HepG2 (cell line): ENCODE results near the gene COQ7. TPM values are rescaled to one million over a fixed set of nuclear protein-coding genes. Genes with fewer than 3 reads are reported as not detected.
A peak's percentile ranks its signal among the peaks of the same experiment; 100 is the strongest.

Experiments
- AGO2 ChIP-seq: fragments of 200-400 bp; formaldehyde crosslinking; optimal IDR thresholded peaks from 2 replicates; pipeline ENCODE3; 2017; ENCODE audit warnings: mild to moderate bottlenecking, low read depth, low read length, moderate library complexity
- ATF7 ChIP-seq, 2 experiments: fragments of 450-650 bp in 1 of 2; sonication (generic) in 1 of 2; formaldehyde crosslinking in 1 of 2; IDR thresholded peaks; 2 replicates each; pipeline versions ENCODE4 v1.4.0 to v1.6.1; 2016 to 2020; ENCODE audit warnings: antibody characterized with exemption in 1 of 2, mild to moderate bottlenecking in 1 of 2, missing genetic modification reagents in 1 of 2
- BORCS8-MEF2B ChIP-seq: sonication (generic); formaldehyde crosslinking; IDR thresholded peaks from 2 replicates; pipeline ENCODE4 v1.8.0; 2022; ENCODE audit warnings: mild to moderate bottlenecking, missing genetic modification reagents
- BRCA1 ChIP-seq: sonication (generic); formaldehyde crosslinking; IDR thresholded peaks from 2 replicates; pipeline ENCODE4 v1.4.0; 2020; ENCODE audit warnings: missing genetic modification reagents
- FOXA3 ChIP-seq: IDR thresholded peaks from 2 replicates; pipeline ENCODE4 v1.6.1; 2016; ENCODE audit warnings: missing genetic modification reagents, missing compliant biosample characterization
- GATAD1 ChIP-seq: IDR thresholded peaks from 2 replicates; pipeline ENCODE4 v1.6.1; 2016; ENCODE audit warnings: missing genetic modification reagents, missing compliant biosample characterization
- GMEB1 ChIP-seq: sonication (generic); formaldehyde crosslinking; IDR thresholded peaks from 2 replicates; pipeline ENCODE4 v1.5.1; 2020; ENCODE audit warnings: missing genetic modification reagents, mild to moderate bottlenecking, borderline replicate concordance
- GTF2F1 ChIP-seq: fragments of 150-350 bp; IDR thresholded peaks from 2 replicates; pipeline ENCODE4 v1.6.1; 2014; ENCODE audit warnings: low read length
- HINFP ChIP-seq: sonication (generic); formaldehyde crosslinking; IDR thresholded peaks from 2 replicates; pipeline ENCODE4 v1.4.0; 2020; ENCODE audit warnings: low read depth, mild to moderate bottlenecking, missing genetic modification reagents
- HNRNPLL ChIP-seq: fragments of 200-400 bp; formaldehyde crosslinking; IDR thresholded peaks from 2 replicates; pipeline ENCODE4 v1.6.1; 2017; ENCODE audit warnings: mild to moderate bottlenecking, low read depth, low read length; ENCODE audit not compliant: poor library complexity, severe bottlenecking
- KLF11 ChIP-seq: IDR thresholded peaks from 2 replicates; pipeline ENCODE4 v1.6.1; 2016; ENCODE audit warnings: missing compliant biosample characterization
- MBD4 ChIP-seq: IDR thresholded peaks from 2 replicates; pipeline ENCODE4 v1.6.1; 2012; ENCODE audit warnings: low read length, inconsistent platforms, borderline replicate concordance
- NR2F2 ChIP-seq: IDR thresholded peaks from 2 replicates; pipeline ENCODE4 v1.6.1; 2012; ENCODE audit warnings: low read depth, inconsistent platforms, borderline replicate concordance
- RBM22 ChIP-seq: fragments of 200-400 bp; formaldehyde crosslinking; optimal IDR thresholded peaks from 2 replicates; pipeline ENCODE3; 2017; ENCODE audit warnings: mild to moderate bottlenecking, low read length, moderate library complexity
- SMARCE1 ChIP-seq: fragments of 450-650 bp; IDR thresholded peaks from 2 replicates; pipeline ENCODE4 v1.6.1; 2017; ENCODE audit warnings: borderline replicate concordance
- SOX5 ChIP-seq: IDR thresholded peaks from 2 replicates; pipeline ENCODE4 v1.6.1; 2016; ENCODE audit warnings: borderline replicate concordance
- SOX6 ChIP-seq, 2 experiments: fragments of 450-650 bp in 1 of 2; sonication (generic) in 1 of 2; formaldehyde crosslinking in 1 of 2; IDR thresholded peaks; 2 replicates each; pipeline versions ENCODE4 v1.4.0 to v1.6.1; 2017 to 2020; ENCODE audit warnings: antibody characterized with exemption in 1 of 2, mild to moderate bottlenecking in 1 of 2, missing genetic modification reagents in 1 of 2
- SRY ChIP-seq: sonication (generic); formaldehyde crosslinking; IDR thresholded peaks from 2 replicates; pipeline ENCODE4 v1.8.0; 2022; ENCODE audit warnings: mild to moderate bottlenecking, missing genetic modification reagents
- TCF12 ChIP-seq, 2 experiments: fragments of 450-650 bp in 1 of 2; sonication (generic) in 1 of 2; formaldehyde crosslinking in 1 of 2; IDR thresholded peaks; 2 replicates each; pipeline versions ENCODE4 v1.6.1 to v1.8.0; 2017 to 2022; ENCODE audit warnings: antibody characterized with exemption in 1 of 2, mild to moderate bottlenecking in 1 of 2, missing genetic modification reagents in 1 of 2, moderate library complexity in 1 of 2
- ZBTB20 ChIP-seq: sonication (generic); formaldehyde crosslinking; IDR thresholded peaks from 2 replicates; pipeline ENCODE4 v1.8.1; 2023; ENCODE audit warnings: missing genetic modification reagents, low read depth, mild to moderate bottlenecking, borderline replicate concordance
- ZIK1 ChIP-seq: sonication (generic); formaldehyde crosslinking; IDR thresholded peaks from 2 replicates; pipeline ENCODE4 v1.5.0; 2020; ENCODE audit warnings: mild to moderate bottlenecking, low read depth, missing genetic modification reagents, borderline replicate concordance
- ZNF143 ChIP-seq: sonication (generic); formaldehyde crosslinking; IDR thresholded peaks from 2 replicates; pipeline ENCODE4 v1.4.0; 2020; ENCODE audit warnings: missing genetic modification reagents
- ZNF331 ChIP-seq: sonication (generic); formaldehyde crosslinking; IDR thresholded peaks from 2 replicates; pipeline ENCODE4 v1.4.0; 2020; ENCODE audit warnings: missing genetic modification reagents
- ZNF607 ChIP-seq: sonication (generic); formaldehyde crosslinking; IDR thresholded peaks from 2 replicates; pipeline ENCODE4 v1.5.1; 2020; ENCODE audit warnings: missing genetic modification reagents, mild to moderate bottlenecking, borderline replicate concordance
- ZNF746 ChIP-seq: sonication (generic); formaldehyde crosslinking; IDR thresholded peaks from 2 replicates; pipeline ENCODE4 v1.8.0; 2022; ENCODE audit warnings: mild to moderate bottlenecking, missing genetic modification reagents
- ZNF839 ChIP-seq: sonication (generic); formaldehyde crosslinking; IDR thresholded peaks from 2 replicates; pipeline ENCODE4 v1.4.0; 2020; ENCODE audit warnings: missing genetic modification reagents, mild to moderate bottlenecking, borderline replicate concordance
- ZSCAN22 ChIP-seq: sonication (generic); formaldehyde crosslinking; IDR thresholded peaks from 2 replicates; pipeline ENCODE4 v1.4.0; 2020; ENCODE audit warnings: mild to moderate bottlenecking, missing genetic modification reagents
- polyA plus RNA-seq, 8 experiments: library from polyadenylated mRNA; depleted of rRNA in 3 of 8; stranded (reverse) in 7 of 8; unstranded in 1 of 8; fragments of >200 nt; fragmentation: Illumina TruSeq in 4 of 8; extraction: Trizol in 4 of 8; gene quantifications; 2 replicates each; pipeline versions ENCODE4 v1.2.1 to v1.2.3, GENCODE V29; 2011 to 2016; ENCODE audit warnings: low read depth in 4 of 8, missing spikeins in 1 of 8, mixed read lengths in 1 of 8; ENCODE audit not compliant: insufficient read depth in 1 of 8
- total RNA-seq, 5 experiments: library from RNA; depleted of rRNA; stranded (reverse); fragments of >200 nt; fragmentation: Illumina TruSeq; extraction: Trizol; gene quantifications; 2 replicates each; pipeline ENCODE4 v1.2.3, GENCODE V29; 2016; ENCODE audit warnings: low read depth in 1 of 5

The COQ7 gene
- total and polyA plus RNA-seq, 2 of the 13 experiments (the other 11 are each of a cell fraction or from before 2014, with no cell fraction given), result 20.1 to 45.7 TPM

GRCh38 chr16:19067349-19068236, at the start of gene COQ7 (continued):
- peak; percentile 42 for TF ChIP-seq SOX5
- TF ChIP-seq HNRNPLL, result peak; percentile 88
- peak; percentile 98 for TF ChIP-seq GMEB1 (CRISPR knock-in tag)
- peak; percentile 88 for TF ChIP-seq RBM22
- peak; percentile 87; the same call in 1 of the 2 replicates for TF ChIP-seq BRCA1
- TF ChIP-seq AGO2, result peak; percentile 97
- TF ChIP-seq TCF12 (IDR thresholded peaks at IDR 0.05), result no peak
- 0 out of 2 replicates have a peak, but pooled peaks have one; percentile 14 for TF ChIP-seq TCF12 (CRISPR knock-in tag; IDR thresholded peaks at IDR 0.05)
- TF ChIP-seq GATAD1 (CRISPR knock-in tag), result peak; percentile 97
- no peak for TF ChIP-seq ZNF607
- no peak; the same call in 1 of the 2 replicates for TF ChIP-seq KLF11
- TF ChIP-seq ZBTB20 (CRISPR knock-in tag), result 0 out of 2 replicates have a peak, but pooled peaks have one; percentile 33
- peak; percentile 26; the same call in 1 of the 2 replicates for TF ChIP-seq GTF2F1
- peak; percentile 45; the same call in 1 of the 2 replicates for TF ChIP-seq ZNF331 (CRISPR knock-in tag)
- no peak for TF ChIP-seq HINFP (CRISPR knock-in tag)
- TF ChIP-seq MBD4, result no peak
- TF ChIP-seq SRY, result no peak; the same call in 1 of the 2 replicates
- TF ChIP-seq BORCS8-MEF2B, result peak; percentile 84; the same call in 1 of the 2 replicates
- peak; percentile 92 for TF ChIP-seq ATF7 (IDR thresholded peaks at IDR 0.05)
- no peak; the same call in none of the 2 replicates for TF ChIP-seq ATF7 (CRISPR knock-in tag; IDR thresholded peaks at IDR 0.05)
- peak; percentile 77; the same call in 1 of the 2 replicates for TF ChIP-seq NR2F2
- TF ChIP-seq ZNF839, result peak; percentile 89
- peak; percentile 65 for TF ChIP-seq ZNF143 (CRISPR knock-in tag)
- peak; percentile 56 for TF ChIP-seq ZIK1 (CRISPR knock-in tag)
- no peak for TF ChIP-seq SMARCE1
- TF ChIP-seq FOXA3 (CRISPR knock-in tag), result peak; percentile 20; the same call in 1 of the 2 replicates
- no peak for TF ChIP-seq ZSCAN22 (CRISPR knock-in tag)
- no peak for TF ChIP-seq SOX6 (IDR thresholded peaks at IDR 0.05)
- peak; percentile 77 for TF ChIP-seq SOX6 (CRISPR knock-in tag; IDR thresholded peaks at IDR 0.05)
- peak; percentile 69; the same call in 1 of the 2 replicates for TF ChIP-seq ZNF746 (CRISPR knock-in tag)
